Fibroblast of upper back skin (primary cell): ENCODE results near the gene EGF.
"Not testable (repeated sequence)": the region's sequence is repeated elsewhere in the genome, so short reads cannot be mapped to it uniquely, and the experiment has no call there.

Experiments
- DNase-seq: peaks from one replicate; pipeline ENCODE4 v3.0.0-alpha.2; 2013

The EGF gene

DNA sequence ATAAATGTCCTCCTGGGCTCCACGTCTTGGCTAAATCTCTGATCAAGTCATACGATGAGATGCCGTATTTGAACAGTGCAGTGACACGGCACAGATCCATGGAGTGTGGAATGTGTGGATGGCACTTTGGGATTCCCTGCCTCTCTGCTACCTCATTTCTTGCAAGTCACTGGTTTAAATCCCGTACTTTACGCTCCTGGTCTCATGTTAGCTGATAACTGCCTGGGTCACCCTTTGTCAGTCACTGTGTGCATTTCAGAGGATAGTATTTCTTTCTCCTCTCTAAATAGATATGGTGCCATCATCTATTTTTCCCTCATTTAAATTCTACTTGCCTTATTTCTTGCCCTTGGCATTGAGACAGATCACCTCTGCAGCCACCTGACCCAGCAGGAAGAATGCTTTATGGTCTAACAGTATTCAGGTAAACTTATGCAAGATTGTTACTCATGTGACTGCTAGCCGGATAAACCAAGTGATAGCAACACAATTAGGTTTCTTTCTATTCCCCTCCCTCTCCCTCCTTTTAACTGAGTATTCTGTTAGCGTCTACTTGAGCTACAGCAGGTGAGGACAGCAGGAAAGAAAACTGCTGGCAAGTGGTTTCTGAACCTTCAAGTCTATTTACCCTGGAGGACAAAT is 2.8 kb downstream of the EGF start:
- no peak for DNase-seq

DNA sequence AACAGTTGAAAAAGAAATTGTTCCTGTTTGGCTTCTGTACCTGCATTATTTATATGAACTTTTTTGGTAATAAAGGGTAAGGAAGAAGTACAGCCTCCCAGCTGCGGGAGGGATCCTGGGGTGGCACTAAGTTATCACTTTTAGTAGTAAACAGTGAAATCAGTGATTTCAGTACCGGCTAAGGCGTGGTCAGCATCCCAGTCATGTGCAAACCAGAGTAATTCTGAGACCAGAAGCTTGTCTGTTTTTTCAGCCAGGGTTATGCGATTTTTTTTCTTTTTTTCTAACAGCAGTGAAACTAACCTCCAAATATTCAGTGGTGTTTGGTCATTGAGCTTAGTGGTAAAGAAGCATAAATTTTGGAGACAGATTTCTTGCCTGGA is 3.3 kb downstream of the EGF start:
- no peak for DNase-seq

DNA sequence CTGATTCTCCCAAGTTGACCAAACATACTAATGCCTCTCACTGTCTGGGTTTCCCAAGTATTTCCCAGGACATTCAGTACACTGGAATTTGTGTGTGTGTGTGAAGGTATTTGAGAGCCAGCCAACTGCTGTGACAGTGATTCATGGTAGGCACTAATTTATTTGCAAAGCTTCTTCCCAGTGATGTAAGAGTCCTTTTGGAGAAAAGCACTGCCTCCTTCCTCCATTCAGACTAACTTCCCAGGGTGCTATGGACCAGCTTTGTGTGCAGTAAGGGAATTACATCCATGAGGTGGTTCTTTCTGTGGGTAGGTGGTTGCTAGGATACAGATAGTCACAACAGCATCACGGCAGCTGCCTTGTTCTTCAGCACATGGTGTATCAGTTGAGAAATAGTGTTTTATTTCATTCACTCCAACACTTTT is 8.7 kb downstream of the EGF start:
- DNase-seq: peak; percentile 96

DNA sequence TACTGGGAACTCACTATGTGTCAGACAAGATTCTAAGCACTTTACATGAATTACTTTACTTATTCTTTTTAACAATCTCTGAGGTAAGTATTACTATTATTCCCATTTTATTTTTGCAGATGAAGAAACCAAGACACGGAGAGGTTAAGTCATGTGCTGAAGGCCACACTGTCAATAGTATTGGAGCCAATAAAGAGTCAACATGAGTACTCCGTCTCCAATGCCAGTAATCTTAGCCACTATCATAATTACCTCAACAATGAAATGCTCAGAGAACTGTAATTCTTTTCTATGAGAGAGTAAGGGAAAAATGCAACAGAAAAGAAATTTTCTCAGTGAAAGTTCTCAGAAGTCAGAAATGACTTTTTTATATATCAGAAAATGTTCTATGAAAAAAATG is 12.7 kb downstream of the EGF start:
- DNase-seq: no peak

DNA sequence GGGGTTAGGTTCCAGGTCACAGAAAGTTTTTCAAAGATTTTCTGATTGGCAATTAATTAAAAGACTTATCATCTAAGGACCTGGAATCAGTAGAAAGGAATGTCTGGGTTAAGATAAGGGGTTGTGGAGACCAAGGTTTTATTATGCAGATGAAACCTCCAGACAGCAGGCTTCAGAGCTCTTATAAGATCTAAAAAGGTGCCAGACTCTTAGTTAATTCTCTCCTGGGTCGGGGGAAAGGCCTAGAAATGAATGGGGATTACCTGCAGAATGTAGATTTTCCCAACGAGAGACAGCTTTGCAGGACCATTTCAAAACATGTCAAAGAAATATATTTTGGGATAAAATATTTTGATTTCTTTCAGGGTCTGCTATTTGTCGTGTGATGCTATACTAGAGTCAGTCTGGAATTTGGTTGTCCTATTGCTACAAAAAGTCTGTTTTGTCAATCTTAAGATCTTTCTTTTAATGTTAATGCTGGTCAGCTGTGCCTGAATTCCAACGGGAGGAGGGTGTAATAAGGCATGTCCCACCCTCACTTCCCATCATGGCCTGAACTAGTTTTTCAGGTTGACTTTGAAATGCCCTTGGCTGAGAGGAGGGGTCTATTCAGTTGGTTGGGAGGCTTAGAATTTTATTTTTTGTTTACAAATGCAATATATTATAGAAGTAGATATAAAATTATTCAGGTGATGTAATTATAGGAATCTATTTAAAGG is 15.8 kb downstream of the EGF start:
- no peak for DNase-seq

DNA sequence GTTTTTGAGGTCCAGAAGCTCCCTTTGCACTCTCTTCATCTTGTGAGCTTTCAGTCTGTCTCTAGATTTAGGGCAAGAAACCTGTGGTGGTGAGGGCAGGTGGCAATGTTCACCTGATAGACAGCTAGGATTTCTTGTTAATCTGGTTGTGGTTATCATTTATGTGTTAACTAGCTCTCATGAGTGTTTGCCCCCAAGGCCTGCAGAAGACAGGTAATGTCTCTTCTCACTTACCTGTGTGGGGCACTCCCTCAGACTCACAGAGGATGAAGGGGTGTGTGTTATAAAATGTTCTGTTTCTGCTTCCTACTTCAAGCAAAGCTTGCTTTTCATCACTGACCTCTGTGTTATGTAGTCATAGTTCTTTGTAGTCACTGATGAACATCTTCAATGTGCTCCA is 17.8 kb downstream of the EGF start:
- no peak for DNase-seq

DNA sequence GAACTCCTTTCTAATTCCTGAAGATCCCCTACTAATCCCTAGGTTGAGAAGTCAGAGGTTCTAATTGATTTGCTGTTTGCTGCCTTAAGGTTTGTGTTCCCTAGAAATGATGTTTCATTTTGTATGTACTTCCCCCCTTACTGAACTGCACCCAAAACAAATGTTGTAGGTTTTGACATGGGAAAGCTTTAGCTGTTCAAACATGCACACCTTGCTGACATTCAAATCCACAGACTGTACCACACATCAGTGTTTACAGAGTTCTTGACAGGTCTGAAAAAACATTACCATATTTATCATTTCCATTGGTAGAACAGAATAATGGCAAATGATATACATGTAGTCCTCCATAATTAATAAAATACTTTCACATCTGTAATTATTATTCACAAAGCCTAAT is 18.2 kb downstream of the EGF start:
- DNase-seq: no peak

DNA sequence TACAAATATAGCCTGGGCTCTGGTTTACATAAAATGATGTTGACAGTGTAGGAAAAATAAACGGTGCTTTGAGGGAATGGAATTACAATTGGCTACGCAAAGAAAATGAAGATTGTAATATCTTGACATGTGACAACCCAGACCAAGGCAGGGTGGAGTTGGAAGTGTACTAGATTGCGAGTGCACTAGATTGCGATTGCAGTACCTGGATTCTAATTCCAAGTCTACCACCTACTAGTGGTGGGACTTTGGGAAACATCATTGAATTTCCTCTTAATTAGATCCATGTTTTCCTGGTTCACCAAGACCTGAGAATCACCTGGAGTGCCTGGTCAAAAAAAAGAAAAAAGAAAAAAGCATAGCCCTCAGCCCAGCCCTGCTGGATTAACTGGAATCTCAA is 18.6 kb downstream of the EGF start:
- DNase-seq: no peak

DNA sequence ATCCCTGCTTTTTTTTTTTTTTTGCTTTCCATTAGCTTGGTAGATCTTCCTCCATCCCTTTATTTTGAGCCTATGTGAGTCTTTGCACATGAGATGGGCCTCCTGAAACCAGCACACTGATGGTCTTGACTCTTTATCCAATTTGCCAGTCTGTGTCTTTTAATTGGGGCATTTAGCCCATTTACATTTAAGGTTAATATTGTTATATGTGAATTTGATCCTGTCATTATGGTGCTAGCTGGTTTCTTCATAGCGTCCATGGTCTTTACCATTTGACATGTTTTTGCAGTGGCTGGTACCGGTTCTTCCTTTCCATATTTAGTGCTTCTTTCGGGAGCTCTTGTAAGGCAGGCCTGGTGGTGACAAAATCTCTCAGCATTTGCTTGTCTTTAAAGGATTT is 24.7 kb downstream of the EGF start:
- not testable (repeated sequence) for DNase-seq

DNA sequence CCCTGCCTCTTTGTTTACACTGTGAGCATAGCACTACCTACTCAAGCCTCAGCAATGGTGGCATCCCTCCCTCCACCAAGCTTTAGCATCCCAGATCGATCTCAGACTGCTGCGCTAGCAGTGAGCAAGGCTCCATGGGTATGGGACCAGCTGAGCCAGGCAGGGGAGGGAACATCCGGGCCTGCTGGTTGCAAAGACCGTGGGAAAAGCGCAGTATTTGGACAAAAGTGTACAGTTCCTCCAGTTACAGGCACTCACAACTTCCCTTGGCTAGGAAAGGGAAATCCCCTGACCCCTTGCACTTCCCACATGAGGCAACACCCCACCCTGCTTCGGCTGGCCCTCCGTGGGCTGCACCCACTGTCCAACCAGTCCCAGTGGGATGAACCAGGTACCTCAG is 26.5 kb downstream of the EGF start:
- no peak for DNase-seq

DNA sequence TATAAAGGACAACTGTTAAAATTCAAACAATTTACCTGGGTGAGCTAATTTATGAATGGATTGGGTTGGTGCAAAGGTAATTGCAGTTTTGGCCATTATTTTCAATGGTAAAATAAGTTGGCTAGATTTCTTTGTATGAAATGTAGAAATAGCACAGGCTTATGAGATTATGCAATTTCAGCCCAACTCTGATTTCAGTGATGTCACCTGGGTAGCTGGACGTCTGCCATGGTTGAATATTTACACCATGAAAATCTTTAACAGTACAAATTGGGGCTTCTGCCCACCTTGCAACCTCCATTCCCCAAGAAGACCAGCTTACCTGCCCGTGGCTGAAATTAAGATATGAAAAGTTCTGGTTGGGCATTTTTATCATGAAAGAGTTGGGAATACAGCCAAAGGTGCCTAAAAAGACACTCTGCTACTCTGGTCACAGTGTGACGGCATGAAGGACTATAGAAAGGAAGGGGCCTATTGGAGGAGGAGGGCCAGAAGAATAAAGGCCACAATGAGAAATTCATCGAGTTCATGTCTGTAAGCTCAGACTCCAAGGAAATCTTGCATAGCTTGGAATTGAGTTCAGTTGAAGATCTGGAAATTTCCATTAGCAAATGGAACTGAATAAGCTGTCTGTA is 29.7 kb downstream of the EGF start:
- DNase-seq: peak; percentile 9

DNA sequence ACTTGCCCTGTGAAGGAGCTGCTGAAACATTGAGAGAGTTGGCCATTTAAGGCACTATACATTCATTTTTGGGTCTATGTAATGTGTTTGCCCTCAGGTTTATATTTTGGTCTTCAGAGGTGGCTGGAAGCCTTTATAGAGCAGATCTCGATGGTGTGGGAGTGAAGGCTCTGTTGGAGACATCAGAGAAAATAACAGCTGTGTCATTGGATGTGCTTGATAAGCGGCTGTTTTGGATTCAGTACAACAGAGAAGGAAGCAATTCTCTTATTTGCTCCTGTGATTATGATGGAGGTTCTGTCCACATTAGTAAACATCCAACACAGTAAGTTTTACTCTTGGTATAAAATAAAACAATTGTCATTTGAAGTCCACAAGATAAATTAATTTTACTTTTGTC is 31.1 kb downstream of the EGF start:
- no peak for DNase-seq

DNA sequence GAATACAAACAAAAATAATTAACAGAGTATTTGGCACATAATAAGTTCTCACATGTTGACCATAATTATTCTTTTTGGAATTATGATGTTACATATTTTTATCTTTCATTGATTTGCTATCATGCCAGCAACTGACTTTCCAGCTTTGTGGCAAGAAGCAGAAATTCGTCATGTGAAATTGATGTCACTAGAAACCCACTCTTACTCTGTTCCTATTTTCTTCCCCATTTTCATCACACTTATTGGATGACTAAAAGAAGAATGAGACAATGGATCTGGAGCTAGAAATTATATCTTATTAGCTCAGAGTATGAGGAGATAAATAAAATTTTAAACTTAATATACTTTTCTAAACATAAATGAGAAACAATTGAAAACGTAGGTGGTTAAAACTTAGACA is 31.9 kb downstream of the EGF start:
- DNase-seq: no peak

DNA sequence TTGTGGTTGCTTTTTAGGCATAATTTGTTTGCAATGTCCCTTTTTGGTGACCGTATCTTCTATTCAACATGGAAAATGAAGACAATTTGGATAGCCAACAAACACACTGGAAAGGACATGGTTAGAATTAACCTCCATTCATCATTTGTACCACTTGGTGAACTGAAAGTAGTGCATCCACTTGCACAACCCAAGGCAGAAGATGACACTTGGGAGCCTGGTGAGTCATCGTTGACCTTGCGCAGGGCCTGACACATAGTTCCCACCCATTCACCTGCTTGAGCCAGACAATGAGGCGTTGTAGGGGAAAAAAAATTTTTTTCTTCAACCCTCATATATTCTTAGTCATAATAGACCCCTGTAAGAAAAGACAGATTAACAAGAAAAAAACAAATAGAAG is 32.4 kb downstream of the EGF start:
- no peak for DNase-seq

DNA sequence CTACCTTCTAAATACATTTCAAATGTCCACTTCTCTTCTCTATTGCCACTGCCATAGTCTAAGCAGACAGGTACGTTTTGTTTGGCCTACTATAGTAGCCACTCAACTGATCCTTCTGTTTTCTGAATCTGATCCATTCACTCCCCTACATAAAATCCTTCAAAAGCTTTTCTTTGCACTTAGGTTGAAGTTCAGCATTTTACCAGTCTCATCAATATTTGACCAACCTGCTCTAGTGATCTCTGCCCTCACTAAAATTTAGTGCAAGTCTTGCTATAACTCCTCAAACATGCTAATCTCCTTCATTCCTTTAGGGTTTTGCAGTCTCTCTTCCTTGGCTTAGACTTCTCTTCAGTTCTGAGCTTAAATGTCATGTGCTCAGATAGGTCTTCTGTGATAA is 33.4 kb downstream of the EGF start:
- DNase-seq: no peak

DNA sequence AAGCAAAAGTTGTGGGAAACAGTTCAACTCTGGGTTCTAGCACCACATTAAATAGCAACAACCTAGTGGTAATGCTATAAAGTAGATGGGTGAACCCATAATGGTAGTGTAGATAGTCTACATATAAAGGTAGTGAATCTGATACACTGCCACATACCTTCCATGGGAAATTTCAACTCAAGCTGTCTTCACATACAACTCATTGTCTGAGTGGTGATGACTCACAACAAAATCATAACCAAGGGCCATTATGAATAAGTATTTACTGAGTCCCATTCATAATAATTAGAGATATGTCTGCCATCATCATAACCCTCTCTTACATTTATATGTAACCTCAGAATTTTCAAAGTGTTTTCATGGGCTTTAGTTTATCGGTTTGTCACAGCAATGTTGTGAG is 34.8 kb downstream of the EGF start:
- DNase-seq: peak; percentile 74

DNA sequence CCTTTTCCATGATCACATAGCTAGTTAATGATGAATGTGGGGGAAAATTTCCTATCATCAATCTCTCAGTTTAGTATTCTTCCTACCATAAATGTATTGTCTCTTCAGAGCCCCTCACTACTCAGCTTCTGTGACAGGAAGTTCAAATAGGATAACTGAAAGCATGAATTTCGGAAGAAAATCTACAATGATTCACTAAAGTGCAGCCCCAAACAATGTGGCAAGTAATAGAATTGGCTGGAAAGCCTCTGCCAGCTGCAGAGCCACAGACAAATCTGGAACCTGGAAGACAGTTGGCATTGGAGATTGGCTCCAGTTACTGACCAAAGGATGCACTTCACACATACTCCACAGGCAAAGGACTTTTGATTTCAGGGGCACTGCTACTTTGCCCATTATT is 35.2 kb downstream of the EGF start:
- DNase-seq: no peak

DNA sequence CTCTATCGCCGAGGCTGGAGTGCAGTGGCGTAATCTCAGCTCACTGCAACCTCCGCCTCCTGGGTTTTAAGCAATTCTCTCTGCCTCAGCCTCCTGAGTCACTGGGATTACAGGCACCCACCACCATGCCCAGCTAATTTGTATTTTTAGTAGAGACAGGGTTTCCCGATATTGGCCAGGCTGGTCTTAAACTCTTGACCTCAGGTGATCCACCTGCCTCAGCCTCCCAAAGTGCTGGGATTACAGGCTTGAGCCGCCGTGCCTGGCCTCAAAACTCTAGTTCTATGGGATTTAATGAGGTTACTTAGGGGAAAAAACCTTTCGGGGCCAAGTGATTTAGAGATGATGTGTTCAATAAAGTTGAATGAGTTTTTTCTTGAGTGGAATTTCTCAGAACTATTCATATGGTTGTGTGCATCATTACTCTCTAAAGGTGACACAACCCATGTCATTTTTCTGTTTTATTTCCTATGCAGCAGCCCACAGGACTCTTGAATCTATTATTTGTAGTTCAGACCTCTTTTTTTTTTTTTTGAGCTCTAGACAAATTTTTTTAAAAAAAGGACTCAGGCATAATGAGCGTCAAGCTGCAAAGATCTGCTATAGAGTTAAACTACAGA is 36.5 kb downstream of the EGF start:
- not testable (repeated sequence) for DNase-seq

DNA sequence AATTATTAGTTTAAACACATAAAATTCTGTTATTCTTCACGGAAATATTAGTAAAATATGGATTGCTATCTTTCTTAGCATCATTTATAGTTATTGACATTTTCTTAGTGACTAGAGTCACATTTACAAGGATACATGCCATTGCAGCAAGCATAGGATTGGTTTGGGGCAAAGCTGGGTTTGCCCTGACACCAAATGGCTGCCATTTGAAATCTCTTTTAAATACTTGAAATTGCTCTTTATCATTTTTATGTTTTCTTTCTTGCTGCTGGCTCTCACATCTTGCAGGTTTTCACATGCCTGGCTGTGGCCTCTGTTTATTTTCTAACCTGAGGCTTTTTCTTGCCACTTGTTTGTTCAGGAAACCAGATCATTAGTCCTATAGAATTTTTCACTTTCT is 39.9 kb downstream of the EGF start:
- DNase-seq: no peak

DNA sequence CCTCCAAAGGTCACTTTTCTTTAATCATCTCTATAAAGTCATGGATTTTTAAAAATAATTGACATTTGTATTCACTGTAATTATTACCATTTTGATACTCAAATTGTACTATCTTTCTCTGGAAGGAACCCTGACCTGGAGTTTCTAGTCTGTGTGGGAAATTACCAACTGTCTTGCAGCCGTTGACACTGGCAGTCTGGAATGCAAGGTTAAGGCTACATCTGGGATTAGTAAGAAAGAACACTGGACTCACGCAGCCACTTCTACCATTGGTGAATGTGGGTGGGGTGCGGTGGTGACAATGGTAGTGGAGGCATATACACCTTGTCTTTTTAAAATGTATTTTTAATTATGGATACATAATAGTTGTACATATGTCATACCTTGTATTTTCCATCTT is 40.9 kb downstream of the EGF start:
- DNase-seq: no peak

DNA sequence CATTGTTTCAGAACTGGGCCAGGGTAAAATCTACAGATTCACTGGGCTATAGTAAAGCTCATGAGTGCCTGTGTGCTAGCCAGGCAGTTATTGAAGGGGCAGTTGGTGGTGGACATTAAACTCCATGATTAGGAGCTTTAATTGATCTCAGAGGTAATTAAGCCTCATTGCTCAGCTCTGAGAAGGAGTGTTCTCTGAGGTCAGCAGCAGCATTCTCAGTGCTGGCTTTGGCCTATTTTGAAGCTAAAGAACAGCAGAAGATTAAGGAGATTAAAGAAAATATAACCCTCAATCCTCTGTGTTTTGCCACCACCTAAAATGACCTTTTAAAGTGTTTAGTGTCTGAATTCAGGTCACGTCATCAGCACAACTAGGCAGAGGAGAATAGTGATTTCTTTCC is 42.5 kb downstream of the EGF start:
- no peak for DNase-seq

DNA sequence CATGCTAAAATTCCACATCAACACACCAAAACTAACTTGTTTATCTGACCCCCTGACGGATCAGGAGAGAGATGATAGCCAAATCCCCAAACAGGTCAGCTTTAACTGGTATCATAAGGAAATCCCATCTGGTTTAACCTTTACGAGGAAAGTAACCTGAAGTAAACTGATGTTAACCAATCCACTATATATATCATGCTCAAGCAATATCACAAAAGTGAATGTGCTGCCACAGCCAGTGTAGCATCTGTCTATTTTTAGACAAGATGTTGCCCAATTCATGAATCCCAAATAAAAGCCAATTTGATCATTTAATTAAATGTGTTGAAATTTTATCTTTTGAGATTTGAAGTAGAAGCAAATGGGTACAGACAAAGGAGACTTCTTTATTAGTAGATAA is 44.5 kb downstream of the EGF start:
- DNase-seq: no peak

DNA sequence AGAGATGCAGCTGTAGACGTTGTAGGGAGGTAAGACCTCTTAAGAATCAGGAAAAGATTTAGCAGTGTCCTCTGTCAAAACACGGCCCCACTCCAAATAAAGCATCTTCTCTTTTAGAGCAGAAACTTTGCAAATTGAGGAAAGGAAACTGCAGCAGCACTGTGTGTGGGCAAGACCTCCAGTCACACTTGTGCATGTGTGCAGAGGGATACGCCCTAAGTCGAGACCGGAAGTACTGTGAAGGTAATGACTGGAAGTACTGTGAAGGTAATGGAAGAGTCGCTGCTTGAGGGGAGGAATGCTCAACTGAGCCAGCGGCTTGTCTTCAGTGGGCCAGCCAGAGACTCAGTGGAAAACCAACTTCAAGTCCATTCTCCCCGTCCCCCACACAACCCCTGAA is 46.5 kb downstream of the EGF start:
- DNase-seq: no peak

DNA sequence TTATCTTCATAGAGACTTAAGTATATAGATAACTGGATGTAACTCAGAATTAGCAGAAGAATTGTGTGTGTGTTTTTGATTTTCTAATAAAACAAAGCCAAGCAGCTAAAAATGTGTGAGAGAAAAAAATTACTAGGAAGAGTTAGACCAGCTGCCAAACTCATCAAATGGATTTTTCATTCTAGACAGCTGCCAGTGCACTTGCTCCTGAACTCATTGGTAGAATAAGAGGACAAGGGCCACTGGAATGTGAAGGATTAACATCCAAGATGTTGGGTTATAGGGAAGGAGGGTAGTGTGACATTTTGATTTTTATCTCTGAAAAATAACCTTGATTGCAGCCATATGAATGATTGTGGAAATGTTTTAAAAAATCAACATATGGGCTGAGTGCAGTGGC is 49.7 kb downstream of the EGF start:
- DNase-seq: no peak
